GM12878 (cell line): Measurements from ENCODE around the gene HAAO. TPM values are rescaled to one million over a fixed set of nuclear protein-coding genes. Genes with fewer than 3 reads are reported as not detected.

ENCODE experiments used
- ATAC-seq: fragments of 200-7000 bp; cut with Tn5 transposase; 3 replicates; pipeline ENCODE4 v1.9.1; 2020; ENCODE audit warnings: mild to moderate bottlenecking, moderate library complexity
- BruUV-seq: library from RNA; stranded (reverse); fragments of 400-500 nt; replicated peaks from 2 replicates; lab custom pipeline; 2021; lab: Mats Ljungman, UMichigan
- CTCF ChIA-PET: fragments of 300-600 bp; sonication (Branson Sonifier 250); formaldehyde crosslinking; extraction: SDS; loops from one replicate; lab custom pipeline; 2021; ENCODE audit warnings: inconsistent platforms; lab: Yijun Ruan, JAX
- POLR2A ChIA-PET: fragments of 350-600 bp; formaldehyde crosslinking; extraction: SDS; loops from one replicate; lab custom pipeline; 2021; ENCODE audit warnings: inconsistent platforms; lab: Charles Lee
- RAD21 ChIA-PET: fragments of 300-600 bp; sonication (Branson Sonifier 250); formaldehyde crosslinking; loops from one replicate; lab custom pipeline; 2023; ENCODE audit warnings: antibody characterized with exemption; ENCODE audit not compliant: unreplicated experiment; lab: Charles Lee
- SMC1A ChIA-PET: fragments of 300-600 bp; sonication (Branson Sonifier 250); formaldehyde crosslinking; loops from one replicate; lab custom pipeline; 2023; ENCODE audit not compliant: unreplicated experiment, uncharacterized antibody; lab: Charles Lee
- DNase-seq: peaks from one replicate; pipeline ENCODE4 v3.0.0-alpha.2; 2011; ENCODE audit warnings: low read depth, low spot score
- FAIRE-seq: peaks from 3 replicates; lab custom pipeline; 2011; peaks lifted over from hg19 to GRCh38; lab: Jason Lieb, UNC
- H2AFZ ChIP-seq: 2 replicates; pipeline ENCODE4 v1.6.0; 2011; ENCODE audit warnings: low read depth, low read length, control low read depth; ENCODE audit not compliant: control insufficient read depth
- H3K27ac ChIP-seq: 2 replicates; pipeline ENCODE4 v1.5.1; 2011; ENCODE audit warnings: control low read depth; ENCODE audit not compliant: control insufficient read depth, insufficient read depth
- H3K27me3 ChIP-seq, 2 experiments: replicated peaks in 1 of 2; 2 replicates each; pipeline versions ENCODE4 v1.6.0 to v1.6.1; 2011; ENCODE audit warnings: low read length in 1 of 2; ENCODE audit not compliant: control insufficient read depth in 2 of 2, insufficient read depth in 2 of 2
- H3K36me3 ChIP-seq, 2 experiments: 2 replicates each; pipeline ENCODE4 v1.5.1; 2011; ENCODE audit warnings: low read length in 1 of 2; ENCODE audit not compliant: control insufficient read depth in 2 of 2, insufficient read depth in 2 of 2
- H3K4me1 ChIP-seq: 2 replicates; pipeline ENCODE4 v1.6.1; 2011; ENCODE audit warnings: mild to moderate bottlenecking, low read length, moderate library complexity, mixed read lengths; ENCODE audit not compliant: control insufficient read depth, insufficient read depth
- H3K4me2 ChIP-seq: 2 replicates; pipeline ENCODE4 v1.6.0; 2011; ENCODE audit warnings: control low read depth; ENCODE audit not compliant: control insufficient read depth, insufficient read depth
- H3K4me3 ChIP-seq: fragments of 200-600 bp; sonication (generic); 2 replicates; pipeline ENCODE4 v1.5.1; 2016
- H3K79me2 ChIP-seq: 2 replicates; pipeline ENCODE4 v1.6.0; 2011; ENCODE audit warnings: low read length; ENCODE audit not compliant: control insufficient read depth, insufficient read depth
- H3K9ac ChIP-seq: 2 replicates; pipeline ENCODE4 v1.8.0; 2011; ENCODE audit warnings: low read length, control low read depth, mixed read lengths; ENCODE audit not compliant: control insufficient read depth, insufficient read depth
- H3K9me3 ChIP-seq: replicated peaks from 3 replicates; pipeline ENCODE4 v1.5.1; 2011; ENCODE audit warnings: mild to moderate bottlenecking, low read length; ENCODE audit not compliant: control insufficient read depth, insufficient read depth
- H4K20me1 ChIP-seq: 2 replicates; pipeline ENCODE4 v1.6.0; 2011; ENCODE audit not compliant: control insufficient read depth, insufficient read depth
- CHD1 ChIP-seq: IDR thresholded peaks from 2 replicates; pipeline ENCODE4 v1.6.1; 2012; ENCODE audit warnings: low read depth, low read length, improper control_type of control experiment
- ETV6 ChIP-seq, 2 experiments: fragments of 450-650 bp in 1 of 2; IDR thresholded peaks in 1 of 2; conservative IDR thresholded peaks in 1 of 2; 2 replicates each; pipeline ENCODE4 v1.6.1; 2014; ENCODE audit warnings: antibody characterized with exemption in 1 of 2, borderline replicate concordance in 1 of 2, low read depth in 1 of 2, mild to moderate bottlenecking in 1 of 2, moderate library complexity in 1 of 2
- EZH2 ChIP-seq: IDR thresholded peaks from 2 replicates; pipeline ENCODE4 v1.6.1; 2012; ENCODE audit warnings: low read depth, mild to moderate bottlenecking, control low read depth, inconsistent platforms, low read length, borderline replicate concordance; ENCODE audit not compliant: control insufficient read depth
- MTA3 ChIP-seq: IDR thresholded peaks from 2 replicates; pipeline ENCODE4 v1.6.1; 2012; ENCODE audit warnings: low read length, inconsistent platforms, borderline replicate concordance
- MYC ChIP-seq: IDR thresholded peaks from 2 replicates; pipeline ENCODE4 v1.6.1; 2011; ENCODE audit warnings: mild to moderate bottlenecking, low read length, moderate library complexity, inconsistent platforms; ENCODE audit not compliant: insufficient read depth, insufficient replicate concordance, insufficient read length, severe bottlenecking
- NKRF ChIP-seq: fragments of 450-650 bp; conservative IDR thresholded peaks from 2 replicates; pipeline ENCODE4 v1.6.1; 2017; ENCODE audit warnings: mild to moderate bottlenecking, moderate library complexity
- NR2C1 ChIP-seq: fragments of 450-650 bp; IDR thresholded peaks from 2 replicates; pipeline ENCODE4 v1.6.1; 2017; ENCODE audit warnings: antibody characterized with exemption, mild to moderate bottlenecking, moderate library complexity
- POLR2AphosphoS5 ChIP-seq: IDR thresholded peaks from 2 replicates; pipeline ENCODE4 v1.6.1; 2011; ENCODE audit warnings: mild to moderate bottlenecking, low read length, inconsistent platforms
- POU2F2 ChIP-seq: IDR thresholded peaks from 3 replicates; pipeline ENCODE4 v1.6.1; 2011; ENCODE audit warnings: low read depth, mild to moderate bottlenecking, low read length, borderline replicate concordance
- WGBS: methylation state at CpG from one replicate; pipeline ENCODE4 v1.1.6; 2016; ENCODE audit warnings: low lambda C conversion rate; ENCODE audit not compliant: insufficient replicate concordance, insufficient coverage; ENCODE audit errors: missing lambda C conversion rate; 5-methylcytosine and 5-hydroxymethylcytosine counted together
- in situ Hi-C: fragments of 300-500 bp; cut with MboI; formaldehyde crosslinking; loops from 9 replicates; pipeline ENCODE4 v1.14.3; 2018; ENCODE audit warnings: mixed read lengths
- intact Hi-C: fragments of 100-400 bp; cut with micrococcal nuclease; formaldehyde crosslinking; loops from one replicate; pipeline ENCODE4 v1.14.2; 2022; ENCODE audit not compliant: unreplicated experiment
- polyA plus RNA-seq, 11 experiments: library from polyadenylated mRNA; depleted of rRNA in 4 of 11; unstranded in 6 of 11; stranded (reverse) in 5 of 11; fragments of >200 nt; fragmentation: Nextera tagmentation in 4 of 11; fragmentation: Illumina TruSeq in 1 of 11; extraction: Ambion mirVana in 4 of 11; extraction: Trizol in 1 of 11; gene quantifications; 1 replicate in 1 of 11; 2 replicates in 10 of 11; pipeline versions ENCODE4 v1.2.1 to v1.2.3, GENCODE V29; 2011 to 2016; ENCODE audit warnings: inconsistent platforms in 2 of 11, missing spikeins in 2 of 11, low read depth in 1 of 11
- total RNA-seq, 4 experiments: library from RNA; depleted of rRNA in 3 of 4; stranded (reverse); fragments of >200 nt in 3 of 4; fragmentation: Illumina TruSeq in 1 of 4; extraction: Trizol in 1 of 4; gene quantifications; 2 replicates each; pipeline versions ENCODE4 v1.2.1 to v1.2.3, GENCODE V29; 2013 to 2021

The HAAO gene
- total and polyA plus RNA-seq, 10 of the 15 experiments (the other 5 are each of a cell fraction or from before 2014, with no cell fraction given): 4.3 to 58.7 (median 26.8) TPM

- Histone ChIP-seq H3K27me3 (no peaks in the 10 kb centered on the region), H3K36me3 (no peaks in the 10 kb centered on the region; a peak in 2 of 4 replicates), H2AFZ (no peak overlapping the region), H3K27ac (no peak overlapping the region), H3K4me3 (no peak overlapping the region), H3K4me2 (no peak overlapping the region), H3K9ac (no peak overlapping the region), H3K79me2 (no peaks in the 10 kb centered on the region), H3K9me3 (no peaks in the 10 kb centered on the region), H4K20me1 (no peaks in the 10 kb centered on the region), H3K4me1 (no peaks in the 10 kb centered on the region)
- CTCF ChIA-PET: no interaction called here
- POLR2A ChIA-PET: no interaction called here
- BruUV-seq: no TSS peak
- TF ChIP-seq NR2C1: no peak
- no peak for TF ChIP-seq POU2F2
- no peak for TF ChIP-seq CHD1
- RAD21 ChIA-PET: interaction anchor here (1.8 kb wide), 1 partner anchor 28 kb away, joined by 4 read pairs; the partner anchor contains the start of gene HAAO
- FAIRE-seq: no peak
- 75% methylated on average over 2 of the region's 2 CpGs for WGBS
- ATAC-seq: no peak
- no peak for DNase-seq
- intact Hi-C loops: no loop called here
- SMC1A ChIA-PET: no interaction called here
- in situ Hi-C loops: no loop called here
Observed at GRCh38 chr2:42764901-42765300, 27.5 kb downstream of the HAAO start.

- Histone ChIP-seq H4K20me1 (no peaks in the 10 kb centered on the region), H2AFZ (no peak within 1 kb of the TSS), H3K4me2 (no peak within 1 kb of the TSS), H3K4me1 (no peaks in the 10 kb centered on the region), H3K9ac (no peak within 1 kb of the TSS), H3K36me3 (no peaks in the 10 kb centered on the region; a peak in 2 of 4 replicates), H3K27ac (no peak within 1 kb of the TSS), H3K27me3 (no peaks in the 10 kb centered on the region), H3K79me2 (no peaks in the 10 kb centered on the region), H3K9me3 (no peaks in the 10 kb centered on the region), H3K4me3 (no peak within 1 kb of the TSS)
- DNase-seq (no peak), FAIRE-seq (no peak), ATAC-seq (no peak)
- TF ChIP-seq ETV6 (conservative IDR thresholded peaks at IDR 0.05 in 1 of 2, IDR thresholded peaks at IDR 0.05 in 1 of 2; ENCODE audit: borderline replicate concordance in 1 of 2, low read depth in 1 of 2) (no peak), EZH2 (no peak), MTA3 (no peak), POLR2AphosphoS5 (no peak), MYC (no peak), NKRF (no peak)
- SMC1A ChIA-PET: no interaction called here
- intact Hi-C loops (no loop called here), in situ Hi-C loops (no loop called here)
- BruUV-seq: no TSS peak
- CTCF ChIA-PET: no interaction called here
- RAD21 ChIA-PET: interaction anchor here (0.6 kb wide), 1 partner anchor 31 kb away, joined by 5 read pairs; no protein-coding TSS in a partner anchor
- 30% methylated on average over 5 of the region's 5 CpGs for WGBS
- POLR2A ChIA-PET: no interaction called here
Observed at GRCh38 chr2:42764096-42764495, 28.3 kb downstream of the HAAO start, which contains the start of gene OXER1. Gene OXER1, minus strand, starts transcription at chr2:42764135. Its CDS starts 73 bp downstream, at chr2:42764062.
